Measurements from ENCODE around the gene GLP1R. TPM values are rescaled to one million over a fixed set of nuclear protein-coding genes. Genes with fewer than 3 reads are reported as not detected.

GLP1R gene
- total RNA-seq, 2 experiments from 2014 or later = 0.07 to 0.12 TPM

DNA sequence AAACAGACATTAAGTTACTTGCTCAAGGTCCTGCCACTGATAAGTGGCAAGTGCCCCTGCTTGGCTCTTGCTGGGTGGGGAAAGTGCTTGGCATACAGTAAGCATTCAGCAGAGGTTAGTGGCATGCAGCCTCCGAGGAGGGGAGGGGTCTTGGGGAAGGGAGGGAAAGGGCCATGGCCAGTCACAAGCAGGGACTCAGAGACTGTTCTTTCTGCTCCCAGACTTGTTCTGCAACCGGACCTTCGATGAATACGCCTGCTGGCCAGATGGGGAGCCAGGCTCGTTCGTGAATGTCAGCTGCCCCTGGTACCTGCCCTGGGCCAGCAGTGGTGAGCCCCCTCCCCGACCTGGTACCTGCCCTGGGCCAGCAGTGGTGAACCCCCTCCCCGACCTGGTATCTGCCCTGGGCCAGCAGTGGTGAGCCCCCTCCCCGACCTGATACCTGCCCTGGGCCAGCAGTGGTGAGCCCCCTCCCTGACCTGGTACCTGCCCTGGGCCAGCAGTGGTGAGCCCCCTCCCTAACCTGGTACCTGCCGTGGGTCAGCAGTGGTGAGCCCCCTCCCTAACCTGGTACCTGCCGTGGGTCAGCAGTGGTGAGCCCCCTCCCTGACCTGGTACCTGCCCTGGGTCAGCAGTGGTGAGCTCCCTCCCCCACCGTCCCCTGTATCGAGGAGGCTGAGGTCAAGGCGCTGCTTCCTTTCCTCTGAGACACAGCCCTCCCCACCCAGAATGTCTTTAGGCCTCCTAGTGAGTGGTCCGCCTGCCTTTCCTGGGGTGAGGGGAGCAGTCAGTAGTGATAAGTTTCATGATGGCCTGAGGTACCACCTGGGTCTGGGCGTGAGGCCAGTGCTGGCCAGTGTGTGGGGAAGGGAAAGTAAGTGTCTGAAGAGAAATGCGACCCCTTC lies 8.9 kb downstream of the GLP1R start:
- intact Hi-C loops (cut with micrococcal nuclease) = no loop called here
- no peaks in the 10 kb centered on the region for H3K9me3 Mint-ChIP-seq
- no peak overlapping the region for H3K4me3 Mint-ChIP-seq
- CTCF ChIA-PET = no interaction called here
- H3K4me1 Mint-ChIP-seq (ENCODE audit: low read depth) = no peaks in the 10 kb centered on the region
- H3K27me3 Mint-ChIP-seq (ENCODE audit: low read depth) = peaks cover 8% of the 10 kb centered on the region
- DNase-seq = no peak
- no peak overlapping the region for H3K27ac Mint-ChIP-seq
- H3K36me3 Mint-ChIP-seq (ENCODE audit: low read depth) = no peaks in the 10 kb centered on the region

DNA sequence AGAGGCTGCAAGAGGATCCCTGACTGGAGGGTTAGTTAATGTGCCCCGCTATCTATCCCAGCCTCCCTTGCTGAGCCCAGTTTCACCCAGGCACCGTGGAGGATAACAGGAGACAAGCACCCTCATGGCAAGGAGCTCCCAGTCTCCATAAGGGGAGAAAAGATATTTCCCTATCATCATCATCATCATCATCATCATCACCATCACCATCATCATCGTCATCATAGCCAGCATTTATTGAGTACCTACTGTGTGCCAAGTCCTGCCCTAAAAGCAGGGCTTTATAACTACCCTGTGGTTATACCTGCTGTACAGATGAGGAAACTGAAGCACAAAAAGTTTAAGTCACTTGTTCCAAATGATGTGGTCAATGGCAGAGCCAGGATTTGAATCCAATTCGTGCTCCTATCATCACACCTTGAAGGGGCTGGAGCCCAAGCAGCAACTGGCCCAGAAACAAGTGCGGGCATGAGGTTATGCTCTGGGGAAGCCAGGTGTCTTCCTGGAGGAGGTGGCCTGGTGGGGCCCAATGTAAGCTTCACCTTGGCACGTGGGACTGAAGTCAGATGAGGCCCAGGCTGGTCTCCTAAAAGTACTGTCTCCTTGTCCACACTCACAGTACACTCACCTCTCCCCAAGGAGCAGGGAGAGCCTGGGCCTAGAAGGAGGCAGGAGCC lies 10.0 kb downstream of the GLP1R start:
- Mint-ChIP-seq H3K36me3 (ENCODE audit: low read depth) (no peaks in the 10 kb centered on the region), H3K4me3 (no peak overlapping the region), H3K27me3 (ENCODE audit: low read depth) (peaks cover 4% of the 10 kb centered on the region), H3K27ac (no peak overlapping the region), H3K9me3 (no peaks in the 10 kb centered on the region), H3K4me1 (ENCODE audit: low read depth) (no peaks in the 10 kb centered on the region)
- DNase-seq = no peak
- intact Hi-C loops (cut with micrococcal nuclease) = no loop called here
- CTCF ChIA-PET = no interaction called here

DNA sequence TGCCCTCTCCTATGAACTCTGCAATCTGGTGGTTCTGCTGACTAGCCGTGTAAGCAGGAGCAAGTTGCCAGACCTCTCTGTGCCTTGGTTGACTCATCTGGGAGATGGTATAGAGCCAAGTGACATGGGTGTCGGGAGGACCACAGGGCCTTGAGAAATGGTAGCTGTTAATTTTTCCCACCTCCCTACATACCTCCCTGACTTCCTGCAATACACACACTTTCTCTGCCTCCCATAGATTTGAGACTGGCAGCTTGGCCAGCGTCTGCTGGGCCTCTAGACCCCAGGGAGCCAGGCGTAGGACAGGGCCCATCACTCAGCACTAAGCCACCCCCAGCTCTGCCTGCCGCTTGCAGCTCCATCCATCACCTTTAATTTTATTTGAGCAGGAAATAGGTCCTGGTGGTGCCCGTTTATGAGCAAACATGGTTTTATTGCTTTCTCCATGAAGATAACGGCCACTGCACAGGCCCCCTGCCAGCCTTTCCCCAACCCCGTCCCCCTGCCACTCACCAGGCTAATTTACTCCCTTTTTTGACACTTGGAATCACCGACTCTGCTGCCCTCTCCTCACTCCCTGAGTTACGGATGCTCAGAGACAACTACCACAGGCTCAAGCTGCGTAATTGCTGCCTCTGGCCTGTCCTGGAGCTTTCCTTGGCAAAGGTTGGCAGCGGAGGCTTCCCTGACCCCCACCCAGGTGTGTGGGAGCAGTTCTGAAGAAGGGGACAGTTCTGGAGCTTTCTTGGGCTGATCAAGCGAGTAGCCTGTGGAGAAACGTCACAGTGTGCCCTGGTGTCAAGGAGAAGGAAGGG lies 11.1 kb downstream of the GLP1R start:
- H3K36me3 Mint-ChIP-seq (ENCODE audit: low read depth) = no peaks in the 10 kb centered on the region
- no peaks in the 10 kb centered on the region for H3K4me1 Mint-ChIP-seq (ENCODE audit: low read depth)
- intact Hi-C loops (cut with micrococcal nuclease) = no loop called here
- no peak for DNase-seq
- no peaks in the 10 kb centered on the region for H3K9me3 Mint-ChIP-seq
- CTCF ChIA-PET = no interaction called here
- H3K27me3 Mint-ChIP-seq (ENCODE audit: low read depth) = peaks cover 4% of the 10 kb centered on the region
- no peak overlapping the region for H3K4me3 Mint-ChIP-seq
- H3K27ac Mint-ChIP-seq = no peak overlapping the region

DNA sequence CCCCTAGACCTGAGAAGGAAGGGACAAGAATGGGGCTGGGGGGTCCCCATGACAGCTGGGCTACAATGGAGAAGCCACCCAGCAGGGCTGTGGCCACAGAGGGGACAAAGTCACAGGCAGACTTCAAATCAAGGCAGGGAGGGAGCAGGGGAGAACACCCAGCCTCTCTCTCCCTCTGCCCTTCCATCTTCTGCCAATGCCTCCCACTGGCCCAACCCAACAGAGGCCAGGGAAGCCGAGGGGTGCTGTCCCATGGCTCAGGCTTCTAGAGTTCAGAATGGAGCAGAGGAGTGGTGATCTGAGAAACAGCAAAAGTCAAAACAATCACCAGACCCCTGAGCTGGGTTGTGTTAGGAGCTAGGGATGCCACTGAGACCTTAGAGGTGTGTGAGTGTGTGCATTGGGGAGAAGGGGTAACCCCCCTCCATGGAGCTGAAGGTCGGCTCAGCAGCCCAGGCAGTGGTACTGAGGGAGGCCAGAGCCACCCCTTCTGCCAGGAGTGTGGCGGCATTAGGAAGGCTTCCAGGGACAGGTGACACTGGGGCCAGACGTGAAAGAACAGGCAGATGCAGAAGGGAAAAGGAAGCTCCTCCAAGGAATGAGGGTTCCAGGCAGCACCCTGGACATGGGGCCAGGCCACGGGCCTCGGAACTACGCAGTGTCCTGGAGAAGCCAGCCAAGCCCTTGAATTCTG lies 12.0 kb downstream of the GLP1R start:
- Mint-ChIP-seq H3K4me3 (no peak overlapping the region), H3K27ac (no peak overlapping the region), H3K9me3 (no peaks in the 10 kb centered on the region), H3K36me3 (ENCODE audit: low read depth) (no peaks in the 10 kb centered on the region), H3K4me1 (ENCODE audit: low read depth) (no peaks in the 10 kb centered on the region), H3K27me3 (ENCODE audit: low read depth) (peaks cover 6% of the 10 kb centered on the region)
- CTCF ChIA-PET = interaction anchor here (1.7 kb wide), 1 partner anchor 188 kb away, joined by 6 read pairs; no protein-coding TSS in a partner anchor
- no peak for DNase-seq
- intact Hi-C loops (cut with micrococcal nuclease) = no loop called here

DNA sequence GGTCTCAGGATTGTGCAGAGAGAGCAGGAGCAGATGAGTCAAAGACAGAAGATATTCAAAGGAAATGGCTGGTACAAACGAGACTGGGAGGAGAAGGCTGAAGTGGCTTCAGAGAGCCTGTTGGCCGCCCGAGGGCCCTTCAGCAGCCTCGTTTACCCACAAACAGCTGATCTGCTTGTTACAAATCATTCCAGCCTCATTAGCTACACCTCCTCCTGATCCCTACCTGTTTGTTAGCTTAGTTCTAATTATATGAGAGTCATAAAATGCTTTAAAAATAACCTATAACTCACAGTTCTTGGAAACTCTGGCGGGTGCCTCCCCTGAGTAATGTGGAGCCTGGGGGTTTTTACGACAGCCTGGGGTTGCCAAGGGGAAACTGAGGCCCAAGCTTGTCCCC lies 12.6 kb downstream of the GLP1R start:
- no peak for DNase-seq
- Mint-ChIP-seq H3K4me1 (ENCODE audit: low read depth) (no peaks in the 10 kb centered on the region), H3K27me3 (ENCODE audit: low read depth) (peaks cover 6% of the 10 kb centered on the region), H3K27ac (no peak overlapping the region), H3K36me3 (ENCODE audit: low read depth) (no peaks in the 10 kb centered on the region), H3K4me3 (no peak overlapping the region), H3K9me3 (no peaks in the 10 kb centered on the region)
- CTCF ChIA-PET = interaction anchor here (0.7 to 1.7 kb wide), 2 partner anchors 88 to 188 kb away, joined by 3 to 6 read pairs; no protein-coding TSS in a partner anchor
- intact Hi-C loops (cut with micrococcal nuclease) = no loop called here

DNA sequence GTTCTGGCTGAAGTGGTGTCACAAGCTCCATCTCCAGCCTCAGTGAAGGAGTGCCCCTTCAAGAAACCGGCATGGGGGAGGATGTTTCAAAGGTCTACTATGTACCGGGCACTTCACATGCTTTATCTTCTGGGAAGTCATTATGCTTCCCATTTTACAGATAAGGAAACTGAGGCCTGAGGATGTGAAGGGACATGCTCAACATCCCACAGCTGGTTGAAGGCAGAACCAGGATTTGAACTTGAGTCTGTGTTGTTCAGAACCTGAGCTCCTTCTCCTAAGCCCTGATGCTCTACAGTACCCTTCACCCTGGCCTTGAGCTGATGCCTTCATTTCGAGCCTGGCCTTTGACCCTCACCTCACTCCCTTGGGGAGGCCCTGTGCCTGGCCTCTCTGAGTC lies 13.0 kb downstream of the GLP1R start:
- H3K27me3 Mint-ChIP-seq (ENCODE audit: low read depth) = peaks cover 6% of the 10 kb centered on the region
- intact Hi-C loops (cut with micrococcal nuclease) = no loop called here
- no peaks in the 10 kb centered on the region for H3K4me1 Mint-ChIP-seq (ENCODE audit: low read depth)
- CTCF ChIA-PET = interaction anchor here (0.7 to 1.7 kb wide), 2 partner anchors 88 to 189 kb away, joined by 3 to 6 read pairs; no protein-coding TSS in a partner anchor
- no peak overlapping the region for H3K27ac Mint-ChIP-seq
- H3K9me3 Mint-ChIP-seq = no peaks in the 10 kb centered on the region
- no peaks in the 10 kb centered on the region for H3K36me3 Mint-ChIP-seq (ENCODE audit: low read depth)
- DNase-seq = no peak
- no peak overlapping the region for H3K4me3 Mint-ChIP-seq

DNA sequence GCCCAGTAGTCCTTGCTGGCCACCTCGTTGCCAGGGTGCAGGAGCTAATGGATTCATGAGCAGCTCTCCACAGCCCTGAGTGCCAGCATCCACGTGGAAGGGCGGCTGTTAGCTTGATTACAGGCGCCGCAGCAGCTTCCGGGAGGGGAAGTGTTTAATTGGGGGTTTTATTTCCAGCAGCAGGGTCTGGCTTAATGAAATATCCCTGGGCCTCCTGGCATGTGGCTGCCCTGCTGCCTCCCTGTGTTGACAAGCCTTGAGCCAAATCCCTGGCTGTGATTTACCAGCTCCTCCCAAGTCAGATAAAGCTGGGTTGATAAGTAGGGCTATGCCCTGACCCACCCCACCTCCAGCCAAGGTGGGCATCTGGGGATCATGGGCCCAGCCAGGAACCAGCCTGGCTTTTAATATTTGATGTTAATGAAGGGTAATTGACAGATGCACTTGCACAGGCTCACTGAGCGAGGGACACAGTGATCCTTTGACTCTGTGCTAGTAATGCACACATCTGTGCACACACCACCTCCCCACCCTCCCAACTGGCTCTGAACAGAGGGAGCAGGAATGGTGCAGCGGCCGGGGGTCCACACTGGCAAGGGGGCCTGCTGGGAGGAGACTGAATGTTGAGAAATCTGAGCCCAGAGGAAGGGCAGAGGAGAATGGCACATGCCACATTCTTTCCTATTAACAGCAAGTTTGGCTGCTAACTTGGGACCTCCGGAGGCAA lies 13.6 kb downstream of the GLP1R start:
- Mint-ChIP-seq H3K36me3 (ENCODE audit: low read depth) (no peaks in the 10 kb centered on the region), H3K27ac (no peak overlapping the region), H3K4me1 (ENCODE audit: low read depth) (no peaks in the 10 kb centered on the region), H3K27me3 (ENCODE audit: low read depth) (peaks cover 6% of the 10 kb centered on the region), H3K9me3 (no peaks in the 10 kb centered on the region), H3K4me3 (no peak overlapping the region)
- CTCF ChIA-PET = interaction anchor here (0.7 to 1.7 kb wide), 2 partner anchors 89 to 189 kb away, joined by 3 to 6 read pairs; no protein-coding TSS in a partner anchor
- no peak for DNase-seq
- intact Hi-C loops (cut with micrococcal nuclease) = no loop called here

DNA sequence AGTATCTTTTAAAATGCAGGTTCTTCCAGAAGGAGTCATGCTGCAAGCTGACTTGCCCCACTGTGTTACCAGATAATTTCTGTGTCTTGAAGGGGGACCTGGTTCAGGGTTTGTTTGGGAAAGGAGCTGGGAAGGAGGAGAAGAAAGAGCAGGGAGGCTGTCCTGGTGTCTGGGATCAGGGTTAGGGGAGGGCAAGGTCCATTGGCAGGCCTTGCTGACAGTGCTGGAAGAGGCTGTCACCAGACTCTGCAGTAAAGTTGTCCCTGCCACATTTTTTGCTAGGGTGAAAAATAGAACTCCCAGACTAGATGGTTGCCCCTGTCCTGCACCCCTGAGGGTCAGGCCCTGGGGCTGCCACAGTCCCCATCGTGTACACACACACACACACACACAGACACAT lies 14.9 kb downstream of the GLP1R start:
- CTCF ChIA-PET = no interaction called here
- H3K9me3 Mint-ChIP-seq = no peaks in the 10 kb centered on the region
- intact Hi-C loops (cut with micrococcal nuclease) = no loop called here
- peaks cover 6% of the 10 kb centered on the region for H3K27me3 Mint-ChIP-seq (ENCODE audit: low read depth)
- H3K4me1 Mint-ChIP-seq (ENCODE audit: low read depth) = no peaks in the 10 kb centered on the region
- DNase-seq = no peak
- H3K27ac Mint-ChIP-seq = no peak overlapping the region
- no peak overlapping the region for H3K4me3 Mint-ChIP-seq
- no peaks in the 10 kb centered on the region for H3K36me3 Mint-ChIP-seq (ENCODE audit: low read depth)

DNA sequence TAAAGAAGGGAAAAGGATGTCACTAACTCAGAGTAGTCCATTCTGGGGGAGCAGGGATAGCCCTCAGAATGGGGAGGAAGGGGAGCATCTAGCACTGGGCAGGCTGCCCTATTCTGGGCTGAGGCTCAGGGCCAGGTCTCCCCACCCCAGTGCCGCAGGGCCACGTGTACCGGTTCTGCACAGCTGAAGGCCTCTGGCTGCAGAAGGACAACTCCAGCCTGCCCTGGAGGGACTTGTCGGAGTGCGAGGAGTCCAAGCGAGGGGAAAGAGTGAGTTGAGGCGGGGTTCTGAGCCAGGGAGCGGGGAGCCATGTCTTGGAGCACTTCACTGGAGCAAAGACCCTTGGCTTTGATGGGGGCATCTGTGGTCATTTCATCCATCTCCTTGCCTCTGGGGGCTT lies 17.0 kb downstream of the GLP1R start:
- H3K4me3 Mint-ChIP-seq = no peak overlapping the region
- no peak for DNase-seq
- H3K9me3 Mint-ChIP-seq = no peaks in the 10 kb centered on the region
- CTCF ChIA-PET = no interaction called here
- no peak overlapping the region for H3K27ac Mint-ChIP-seq
- intact Hi-C loops (cut with micrococcal nuclease) = no loop called here
- H3K4me1 Mint-ChIP-seq (ENCODE audit: low read depth) = no peaks in the 10 kb centered on the region
- H3K36me3 Mint-ChIP-seq (ENCODE audit: low read depth) = no peaks in the 10 kb centered on the region
- H3K27me3 Mint-ChIP-seq (ENCODE audit: low read depth) = peaks cover 6% of the 10 kb centered on the region

DNA sequence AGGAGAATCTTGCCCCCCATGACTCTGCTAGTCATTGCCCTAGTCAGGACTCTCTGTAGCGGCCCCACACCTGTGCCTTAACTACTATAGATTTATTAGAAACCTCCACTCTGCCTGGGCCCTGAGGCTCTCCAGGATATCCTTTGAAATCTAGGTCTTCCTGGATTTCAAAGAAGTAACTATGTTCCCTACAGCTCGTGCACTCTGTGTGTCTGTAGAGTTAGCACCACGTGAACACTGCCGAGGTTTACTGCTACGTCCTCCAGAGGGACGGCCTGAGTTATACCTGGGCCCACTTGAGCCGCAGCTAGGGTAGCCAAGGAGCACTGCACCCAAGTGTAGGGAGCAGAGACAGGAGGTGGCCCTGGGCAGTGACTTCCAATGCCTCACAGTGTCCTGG lies 19.8 kb downstream of the GLP1R start:
- H3K36me3 Mint-ChIP-seq (ENCODE audit: low read depth) = no peaks in the 10 kb centered on the region
- no peak overlapping the region for H3K27ac Mint-ChIP-seq
- H3K4me3 Mint-ChIP-seq = no peak overlapping the region
- no peak for DNase-seq
- H3K27me3 Mint-ChIP-seq (ENCODE audit: low read depth) = peaks cover 2% of the 10 kb centered on the region
- H3K9me3 Mint-ChIP-seq = no peaks in the 10 kb centered on the region
- intact Hi-C loops (cut with micrococcal nuclease) = no loop called here
- H3K4me1 Mint-ChIP-seq (ENCODE audit: low read depth) = no peaks in the 10 kb centered on the region
- CTCF ChIA-PET = no interaction called here

DNA sequence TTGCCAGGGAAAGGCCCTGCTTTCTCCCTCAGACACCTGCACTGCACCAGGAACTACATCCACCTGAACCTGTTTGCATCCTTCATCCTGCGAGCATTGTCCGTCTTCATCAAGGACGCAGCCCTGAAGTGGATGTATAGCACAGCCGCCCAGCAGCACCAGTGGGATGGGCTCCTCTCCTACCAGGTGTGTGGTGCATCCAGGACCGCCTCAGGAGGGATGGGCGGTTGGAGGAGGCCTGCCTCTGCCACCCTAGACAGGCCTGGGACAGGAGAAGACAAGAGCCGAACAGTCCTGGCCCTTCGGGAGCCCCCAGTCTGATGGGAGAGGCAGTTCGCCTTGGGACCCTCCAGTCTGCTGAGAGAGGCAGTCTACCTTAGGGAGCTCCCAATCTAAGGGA lies 24.2 kb downstream of the GLP1R start:
- no peak overlapping the region for H3K4me3 Mint-ChIP-seq
- CTCF ChIA-PET = interaction anchor here (1.2 kb wide), 1 partner anchor 43 kb away, joined by 4 read pairs; no protein-coding TSS in a partner anchor

More for the DNA sequence above, 24.2 kb downstream of the GLP1R start:
- Mint-ChIP-seq H3K9me3 (no peaks in the 10 kb centered on the region), H3K27ac (no peak overlapping the region), H3K27me3 (ENCODE audit: low read depth) (no peaks in the 10 kb centered on the region), H3K4me1 (ENCODE audit: low read depth) (no peaks in the 10 kb centered on the region), H3K36me3 (ENCODE audit: low read depth) (no peaks in the 10 kb centered on the region)
- intact Hi-C loops (cut with micrococcal nuclease) = no loop called here
- no peak for DNase-seq
